PFSK-1 (cell line): ENCODE data around the gene TBC1D16.

ENCODE experiments used
- FOXP2 ChIP-seq: optimal IDR thresholded peaks from 2 replicates; pipeline ENCODE3; 2011; ENCODE audit warnings: borderline replicate concordance, control low read depth, inconsistent platforms; ENCODE audit not compliant: insufficient read depth; ENCODE audit errors: extremely low read length, extremely low read depth
- POLR2AphosphoS5 ChIP-seq: IDR thresholded peaks from 2 replicates; pipeline ENCODE4 v1.6.1; 2012; ENCODE audit warnings: low read depth, mild to moderate bottlenecking, control low read depth, low read length, moderate library complexity
- SIN3A ChIP-seq: IDR thresholded peaks from 2 replicates; pipeline ENCODE4 v1.6.1; 2012; ENCODE audit warnings: mild to moderate bottlenecking, low read length, moderate library complexity, borderline replicate concordance; ENCODE audit not compliant: insufficient read depth
- TAF1 ChIP-seq: IDR thresholded peaks from 2 replicates; pipeline ENCODE4 v1.6.1; 2012; ENCODE audit warnings: low read length, control low read depth, borderline replicate concordance; ENCODE audit not compliant: insufficient read depth
- TF ChIP-seq, protein P1 (sequence below), 2 experiments: IDR thresholded peaks; 2 replicates each; pipeline versions ENCODE4 v1.6.1 to v1.8.0; 2011 to 2012; ENCODE audit warnings: low read depth in 2 of 2, low read length in 2 of 2, control low read depth in 1 of 2, inconsistent platforms in 1 of 2, mild to moderate bottlenecking in 1 of 2, moderate library complexity in 1 of 2; ENCODE audit not compliant: insufficient read depth in 1 of 2

Gene TBC1D16

DNA sequence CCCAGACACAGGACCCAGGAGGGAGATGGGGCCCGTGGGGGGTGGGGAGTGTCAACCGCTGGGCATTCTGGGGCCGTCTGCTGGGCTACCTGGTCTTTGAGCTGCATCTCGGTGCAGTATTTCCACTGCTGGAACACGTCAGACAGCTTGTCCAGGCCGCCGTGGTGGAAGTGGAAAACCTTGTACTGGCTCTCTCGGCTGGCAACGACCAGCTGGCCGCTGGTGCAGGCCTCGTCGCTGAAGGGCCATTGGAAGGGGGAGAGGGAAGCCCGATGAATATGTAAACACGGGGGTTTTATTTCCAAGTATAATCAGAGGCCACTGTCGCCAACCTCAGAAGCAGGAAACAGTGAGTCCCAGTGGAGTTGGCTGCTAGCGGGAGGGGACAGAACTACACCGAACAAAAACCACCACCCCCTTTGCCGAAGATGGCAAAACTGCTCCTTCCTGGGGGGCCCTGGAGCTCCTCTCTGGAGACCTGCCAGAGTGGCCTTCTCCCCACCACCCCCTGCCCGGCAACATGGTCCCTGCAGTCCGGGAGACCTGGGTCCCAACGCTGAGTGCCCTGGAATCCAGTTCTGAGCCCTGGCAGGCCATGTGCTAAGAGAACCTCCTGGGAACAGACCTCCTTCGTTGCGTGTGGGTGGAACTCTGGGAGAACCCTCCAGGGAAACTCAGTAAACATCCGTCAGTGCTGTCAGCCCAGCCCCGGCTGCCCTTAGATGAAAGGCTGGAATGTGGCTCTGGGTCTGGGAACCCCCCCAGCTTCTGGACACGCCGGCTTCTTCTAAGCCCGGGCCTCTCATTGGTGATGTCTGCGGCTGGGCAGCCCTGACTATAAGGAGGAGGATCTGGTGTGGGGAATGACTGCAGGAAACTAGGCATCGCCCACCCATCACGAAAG, 84.1 kb downstream of the TBC1D16 start:
- TF ChIP-seq TAF1 (no peak), SIN3A (no peak), FOXP2 (no peak), POLR2AphosphoS5 (no peak)
- TF ChIP-seq, protein P1, sequence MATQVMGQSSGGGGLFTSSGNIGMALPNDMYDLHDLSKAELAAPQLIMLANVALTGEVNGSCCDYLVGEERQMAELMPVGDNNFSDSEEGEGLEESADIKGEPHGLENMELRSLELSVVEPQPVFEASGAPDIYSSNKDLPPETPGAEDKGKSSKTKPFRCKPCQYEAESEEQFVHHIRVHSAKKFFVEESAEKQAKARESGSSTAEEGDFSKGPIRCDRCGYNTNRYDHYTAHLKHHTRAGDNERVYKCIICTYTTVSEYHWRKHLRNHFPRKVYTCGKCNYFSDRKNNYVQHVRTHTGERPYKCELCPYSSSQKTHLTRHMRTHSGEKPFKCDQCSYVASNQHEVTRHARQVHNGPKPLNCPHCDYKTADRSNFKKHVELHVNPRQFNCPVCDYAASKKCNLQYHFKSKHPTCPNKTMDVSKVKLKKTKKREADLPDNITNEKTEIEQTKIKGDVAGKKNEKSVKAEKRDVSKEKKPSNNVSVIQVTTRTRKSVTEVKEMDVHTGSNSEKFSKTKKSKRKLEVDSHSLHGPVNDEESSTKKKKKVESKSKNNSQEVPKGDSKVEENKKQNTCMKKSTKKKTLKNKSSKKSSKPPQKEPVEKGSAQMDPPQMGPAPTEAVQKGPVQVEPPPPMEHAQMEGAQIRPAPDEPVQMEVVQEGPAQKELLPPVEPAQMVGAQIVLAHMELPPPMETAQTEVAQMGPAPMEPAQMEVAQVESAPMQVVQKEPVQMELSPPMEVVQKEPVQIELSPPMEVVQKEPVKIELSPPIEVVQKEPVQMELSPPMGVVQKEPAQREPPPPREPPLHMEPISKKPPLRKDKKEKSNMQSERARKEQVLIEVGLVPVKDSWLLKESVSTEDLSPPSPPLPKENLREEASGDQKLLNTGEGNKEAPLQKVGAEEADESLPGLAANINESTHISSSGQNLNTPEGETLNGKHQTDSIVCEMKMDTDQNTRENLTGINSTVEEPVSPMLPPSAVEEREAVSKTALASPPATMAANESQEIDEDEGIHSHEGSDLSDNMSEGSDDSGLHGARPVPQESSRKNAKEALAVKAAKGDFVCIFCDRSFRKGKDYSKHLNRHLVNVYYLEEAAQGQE (IDR thresholded peaks at IDR 0.05; ENCODE audit: insufficient read depth in 1 of 2, low read depth in 2 of 2, low read length in 2 of 2) = no peak

DNA sequence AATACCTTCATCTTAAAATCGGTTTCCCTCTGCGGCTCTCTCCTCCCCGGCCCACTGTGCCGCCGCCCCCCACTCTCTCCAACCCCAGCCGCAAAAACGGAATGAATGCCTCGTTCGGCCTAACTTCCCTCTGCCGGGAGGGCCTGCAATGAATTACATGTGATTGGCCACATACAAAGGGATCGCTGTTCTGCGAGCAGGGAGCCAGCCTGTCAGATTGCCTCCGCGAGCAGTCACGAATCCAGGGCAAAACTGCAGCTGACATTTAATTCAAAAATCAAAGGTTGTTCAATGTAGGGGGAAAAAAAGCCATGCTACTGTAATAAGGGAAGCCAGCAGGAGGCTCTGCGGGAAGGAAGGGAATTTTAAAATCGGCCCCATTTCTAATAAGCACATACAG, 84.9 kb downstream of the TBC1D16 start:
- TF ChIP-seq FOXP2 (no peak), POLR2AphosphoS5 (no peak), SIN3A (no peak), TAF1 (no peak)
- TF ChIP-seq, protein P1 (IDR thresholded peaks at IDR 0.05; ENCODE audit: insufficient read depth in 1 of 2, low read depth in 2 of 2, low read length in 2 of 2) = no peak

DNA sequence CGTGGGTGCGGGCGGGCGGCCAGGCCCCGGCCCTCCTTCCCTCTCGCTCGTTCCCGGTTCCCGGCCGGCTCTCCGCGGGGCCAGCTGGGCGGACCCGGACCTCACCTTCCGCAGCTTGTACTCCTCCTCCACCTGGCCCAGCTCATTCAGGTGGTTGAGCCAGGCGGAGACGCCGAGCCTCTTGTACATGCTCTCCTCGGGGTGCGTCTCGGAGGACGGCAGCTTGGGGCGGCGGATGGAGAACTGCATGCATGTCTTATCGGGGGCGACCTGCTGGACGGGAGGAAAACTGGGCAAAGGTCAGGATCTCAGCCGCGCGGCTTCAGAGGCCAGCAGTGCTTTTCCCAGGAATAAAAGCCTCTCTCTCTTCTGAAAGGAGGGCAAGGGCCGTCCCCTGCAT, 85.4 kb downstream of the TBC1D16 start:
- TF ChIP-seq TAF1 = no peak
- no peak for TF ChIP-seq POLR2AphosphoS5
- TF ChIP-seq SIN3A = no peak
- TF ChIP-seq, protein P1 (IDR thresholded peaks at IDR 0.05; ENCODE audit: insufficient read depth in 1 of 2, low read depth in 2 of 2, low read length in 2 of 2) = no peak
- TF ChIP-seq FOXP2 = no peak

DNA sequence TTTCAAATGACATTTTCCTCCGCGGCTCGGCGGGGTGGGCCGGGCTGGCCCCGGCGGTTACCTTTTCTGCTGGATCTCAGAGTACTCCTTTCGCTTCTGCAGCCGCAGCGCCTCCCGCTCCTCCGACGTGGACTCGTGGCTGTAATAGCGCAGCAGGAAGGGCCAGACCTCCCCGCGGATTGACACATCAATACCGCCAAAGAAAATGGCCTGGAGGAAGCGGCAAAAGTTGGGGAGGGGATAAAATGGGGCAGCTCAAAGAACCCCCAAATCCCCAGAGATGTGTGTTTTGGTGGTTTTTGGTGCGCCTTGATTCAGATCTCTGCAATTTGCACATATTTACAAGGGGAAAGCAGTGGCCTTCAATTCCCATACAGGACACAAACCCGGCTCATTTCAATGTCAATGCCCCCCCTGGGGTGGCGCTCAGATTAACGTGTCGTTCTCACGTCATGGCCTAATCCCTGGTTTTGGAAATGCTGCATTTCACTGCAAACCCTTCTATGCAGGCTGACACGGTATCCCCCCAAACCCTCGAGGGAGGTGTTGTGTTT, 85.9 kb downstream of the TBC1D16 start:
- TF ChIP-seq POLR2AphosphoS5 (no peak), SIN3A (no peak), FOXP2 (no peak), TAF1 (no peak)
- TF ChIP-seq, protein P1 (IDR thresholded peaks at IDR 0.05; ENCODE audit: insufficient read depth in 1 of 2, low read depth in 2 of 2, low read length in 2 of 2) = no peak
